22Rv1 (cell line): ENCODE measurements around the gene CFAP99.

ENCODE experiments used
- CTCF ChIP-seq: fragments of 450-650 bp; IDR thresholded peaks from 2 replicates; pipeline ENCODE4 v1.5.1; 2017; ENCODE audit warnings: mild to moderate bottlenecking
- ZFX ChIP-seq: fragments of 450-650 bp; IDR thresholded peaks from 2 replicates; pipeline ENCODE4 v1.6.1; 2017; ENCODE audit warnings: antibody characterized with exemption, borderline replicate concordance

GRCh38 chr4:2507259-2507658, 88.5 kb downstream of the CFAP99 start:
- TF ChIP-seq ZFX (no peak), CTCF (no peak)
